Measurements from ENCODE around the gene VDAC2.

DNA sequence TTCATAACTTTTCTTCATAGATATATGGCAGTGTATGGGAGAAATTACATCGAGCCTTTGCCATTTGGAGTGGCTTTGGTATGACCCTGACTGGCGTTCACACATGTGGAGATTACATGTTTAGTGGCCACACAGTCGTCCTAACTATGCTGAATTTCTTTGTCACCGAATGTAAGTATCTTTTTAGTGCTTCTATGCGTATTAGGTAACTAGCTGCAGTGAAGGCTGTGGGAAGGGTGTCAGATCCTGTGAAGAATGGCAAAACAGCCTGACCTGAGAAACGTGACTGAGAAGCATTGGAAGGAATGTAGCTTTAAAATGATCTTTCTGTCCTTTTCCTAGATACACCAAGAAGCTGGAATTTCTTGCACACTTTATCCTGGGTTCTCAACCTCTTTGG is 34.5 kb upstream of the VDAC2 start:
- TF ChIP-seq, protein P1, sequence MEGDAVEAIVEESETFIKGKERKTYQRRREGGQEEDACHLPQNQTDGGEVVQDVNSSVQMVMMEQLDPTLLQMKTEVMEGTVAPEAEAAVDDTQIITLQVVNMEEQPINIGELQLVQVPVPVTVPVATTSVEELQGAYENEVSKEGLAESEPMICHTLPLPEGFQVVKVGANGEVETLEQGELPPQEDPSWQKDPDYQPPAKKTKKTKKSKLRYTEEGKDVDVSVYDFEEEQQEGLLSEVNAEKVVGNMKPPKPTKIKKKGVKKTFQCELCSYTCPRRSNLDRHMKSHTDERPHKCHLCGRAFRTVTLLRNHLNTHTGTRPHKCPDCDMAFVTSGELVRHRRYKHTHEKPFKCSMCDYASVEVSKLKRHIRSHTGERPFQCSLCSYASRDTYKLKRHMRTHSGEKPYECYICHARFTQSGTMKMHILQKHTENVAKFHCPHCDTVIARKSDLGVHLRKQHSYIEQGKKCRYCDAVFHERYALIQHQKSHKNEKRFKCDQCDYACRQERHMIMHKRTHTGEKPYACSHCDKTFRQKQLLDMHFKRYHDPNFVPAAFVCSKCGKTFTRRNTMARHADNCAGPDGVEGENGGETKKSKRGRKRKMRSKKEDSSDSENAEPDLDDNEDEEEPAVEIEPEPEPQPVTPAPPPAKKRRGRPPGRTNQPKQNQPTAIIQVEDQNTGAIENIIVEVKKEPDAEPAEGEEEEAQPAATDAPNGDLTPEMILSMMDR (IDR thresholded peaks at IDR 0.05) = no peak
- TF ChIP-seq POLR2A (IDR thresholded peaks at IDR 0.05) = no peak

Data from esophagus squamous epithelium (tissue), 4 donors.